MM.1S (cell line): ENCODE measurements around the gene PRMT9.

Source experiments
- DNase-seq: peaks from one replicate; pipeline ENCODE4 v3.0.0-alpha.2; 2015
- H2AFZ ChIP-seq: fragments of 300-600 bp; sonication (generic); 2 replicates; pipeline ENCODE4 v1.6.0; 2016; ENCODE audit warnings: antibody characterized with exemption, low read length
- H3F3A ChIP-seq: fragments of 300-600 bp; sonication (generic); 2 replicates; pipeline ENCODE4 v1.6.1; 2016; ENCODE audit warnings: mild to moderate bottlenecking, antibody characterized with exemption, low read length, moderate library complexity, mixed read lengths; ENCODE audit not compliant: insufficient read depth
- H3K27ac ChIP-seq: fragments of 300-600 bp; sonication (generic); 2 replicates; pipeline ENCODE4 v1.5.1; 2016; ENCODE audit warnings: mild to moderate bottlenecking, low read length
- H3K27me3 ChIP-seq: fragments of 300-600 bp; sonication (generic); replicated peaks from 2 replicates; pipeline ENCODE4 v1.6.0; 2016; ENCODE audit warnings: low read length; ENCODE audit not compliant: insufficient read depth
- H3K36me3 ChIP-seq: fragments of 300-600 bp; sonication (generic); replicated peaks from 2 replicates; pipeline ENCODE4 v1.6.1; 2016; ENCODE audit warnings: mild to moderate bottlenecking, low read length, mixed read lengths; ENCODE audit not compliant: insufficient read depth
- H3K4me1 ChIP-seq: fragments of 300-600 bp; sonication (generic); 2 replicates; pipeline ENCODE4 v1.6.1; 2016; ENCODE audit warnings: low read length, mixed read lengths
- H3K4me2 ChIP-seq: fragments of 300-600 bp; sonication (generic); 2 replicates; pipeline ENCODE4 v1.6.0; 2016; ENCODE audit warnings: low read depth, low read length
- H3K4me3 ChIP-seq: fragments of 300-600 bp; sonication (generic); 2 replicates; pipeline ENCODE4 v1.5.1; 2016; ENCODE audit warnings: low read length, mixed read lengths
- H3K79me2 ChIP-seq: fragments of 300-600 bp; sonication (generic); 2 replicates; pipeline ENCODE4 v1.6.1; 2016; ENCODE audit warnings: mixed run types, low read length, mixed read lengths
- H3K9ac ChIP-seq: fragments of 300-600 bp; sonication (generic); 2 replicates; pipeline ENCODE4 v1.6.1; 2016; ENCODE audit warnings: low read length, mixed read lengths
- H3K9me2 ChIP-seq: fragments of 300-600 bp; sonication (generic); replicated peaks from 2 replicates; pipeline ENCODE4 v1.6.1; 2016; ENCODE audit warnings: mild to moderate bottlenecking, low read length, mixed read lengths; ENCODE audit not compliant: insufficient read depth
- H3K9me3 ChIP-seq: fragments of 300-600 bp; sonication (generic); replicated peaks from 2 replicates; pipeline ENCODE4 v1.6.1; 2016; ENCODE audit warnings: mild to moderate bottlenecking, low read length, mixed read lengths; ENCODE audit not compliant: insufficient read depth
- H4K20me1 ChIP-seq: fragments of 300-600 bp; sonication (generic); 2 replicates; pipeline ENCODE4 v1.6.1; 2016; ENCODE audit warnings: mild to moderate bottlenecking, low read length, moderate library complexity, mixed read lengths; ENCODE audit not compliant: insufficient read depth
- EZH2 ChIP-seq: fragments of 300-600 bp; sonication (generic); optimal IDR thresholded peaks from 2 replicates; pipeline ENCODE3; 2017; ENCODE audit warnings: low read depth, mild to moderate bottlenecking, antibody characterized with exemption, low read length, mixed read lengths
- EZH2phosphoT487 ChIP-seq: fragments of 300-600 bp; sonication (generic); IDR thresholded peaks from 2 replicates; pipeline ENCODE4 v1.6.1; 2018; ENCODE audit warnings: antibody characterized with exemption, low read length
- TF ChIP-seq, protein P1 (sequence below): fragments of 300-600 bp; sonication (generic); IDR thresholded peaks from 2 replicates; pipeline ENCODE4 v1.5.1; 2016; ENCODE audit warnings: antibody characterized with exemption, low read length, mixed read lengths

Gene PRMT9

GRCh38 chr4:147638942-147639341 lies 45.0 kb downstream of the PRMT9 start:
- H3K27ac ChIP-seq: no peak overlapping the region
- no peak overlapping the region for H2AFZ ChIP-seq
- H3K4me2 ChIP-seq: no peak overlapping the region
- peaks cover 7% of the 10 kb centered on the region; the same call in 1 of the 2 replicates for H3K36me3 ChIP-seq
- no peaks in the 10 kb centered on the region for H3K9me3 ChIP-seq
- no peak overlapping the region for H3K4me3 ChIP-seq
- H3K79me2 ChIP-seq: no peaks in the 10 kb centered on the region
- H4K20me1 ChIP-seq: no peaks in the 10 kb centered on the region
- no peaks in the 10 kb centered on the region for H3K4me1 ChIP-seq
- TF ChIP-seq EZH2phosphoT487: no peak
- TF ChIP-seq, protein P1, sequence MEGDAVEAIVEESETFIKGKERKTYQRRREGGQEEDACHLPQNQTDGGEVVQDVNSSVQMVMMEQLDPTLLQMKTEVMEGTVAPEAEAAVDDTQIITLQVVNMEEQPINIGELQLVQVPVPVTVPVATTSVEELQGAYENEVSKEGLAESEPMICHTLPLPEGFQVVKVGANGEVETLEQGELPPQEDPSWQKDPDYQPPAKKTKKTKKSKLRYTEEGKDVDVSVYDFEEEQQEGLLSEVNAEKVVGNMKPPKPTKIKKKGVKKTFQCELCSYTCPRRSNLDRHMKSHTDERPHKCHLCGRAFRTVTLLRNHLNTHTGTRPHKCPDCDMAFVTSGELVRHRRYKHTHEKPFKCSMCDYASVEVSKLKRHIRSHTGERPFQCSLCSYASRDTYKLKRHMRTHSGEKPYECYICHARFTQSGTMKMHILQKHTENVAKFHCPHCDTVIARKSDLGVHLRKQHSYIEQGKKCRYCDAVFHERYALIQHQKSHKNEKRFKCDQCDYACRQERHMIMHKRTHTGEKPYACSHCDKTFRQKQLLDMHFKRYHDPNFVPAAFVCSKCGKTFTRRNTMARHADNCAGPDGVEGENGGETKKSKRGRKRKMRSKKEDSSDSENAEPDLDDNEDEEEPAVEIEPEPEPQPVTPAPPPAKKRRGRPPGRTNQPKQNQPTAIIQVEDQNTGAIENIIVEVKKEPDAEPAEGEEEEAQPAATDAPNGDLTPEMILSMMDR: no peak
- no peak for TF ChIP-seq EZH2
- no peaks in the 10 kb centered on the region for H3F3A ChIP-seq
- no peak overlapping the region for H3K9ac ChIP-seq
- no peak for DNase-seq
- no peaks in the 10 kb centered on the region for H3K9me2 ChIP-seq
- H3K27me3 ChIP-seq: no peaks in the 10 kb centered on the region

- no peak overlapping the region for H3K27ac ChIP-seq
- no peaks in the 10 kb centered on the region for H3F3A ChIP-seq
- no peaks in the 10 kb centered on the region for H3K4me1 ChIP-seq
- H3K27me3 ChIP-seq: no peaks in the 10 kb centered on the region
- TF ChIP-seq EZH2 (no peak), EZH2phosphoT487 (no peak)
- TF ChIP-seq, protein P1: no peak
- H3K36me3 ChIP-seq: peaks cover 7% of the 10 kb centered on the region; the same call in 1 of the 2 replicates
- H4K20me1 ChIP-seq: no peaks in the 10 kb centered on the region
- H3K4me3 ChIP-seq: no peak overlapping the region
- no peak overlapping the region for H3K9ac ChIP-seq
- H3K79me2 ChIP-seq: no peaks in the 10 kb centered on the region
- H3K9me3 ChIP-seq: no peaks in the 10 kb centered on the region
- DNase-seq: no peak
- no peak overlapping the region for H3K4me2 ChIP-seq
- H3K9me2 ChIP-seq: no peaks in the 10 kb centered on the region
- no peak overlapping the region for H2AFZ ChIP-seq
Measured at GRCh38 chr4:147638365-147638764, 45.6 kb downstream of the PRMT9 start.

- peaks cover 7% of the 10 kb centered on the region; the same call in 1 of the 2 replicates for H3K36me3 ChIP-seq
Measured at GRCh38 chr4:147635348-147635747, 48.6 kb downstream of the PRMT9 start.

More at GRCh38 chr4:147635348-147635747, 48.6 kb downstream of the PRMT9 start:
- H3K9me2 ChIP-seq: no peaks in the 10 kb centered on the region
- H2AFZ ChIP-seq: no peak overlapping the region
- no peak overlapping the region for H3K4me3 ChIP-seq
- no peaks in the 10 kb centered on the region for H3K79me2 ChIP-seq
- no peak overlapping the region for H3K27ac ChIP-seq
- TF ChIP-seq EZH2phosphoT487: no peak
- TF ChIP-seq EZH2: no peak
- TF ChIP-seq, protein P1: no peak
- no peaks in the 10 kb centered on the region for H3K27me3 ChIP-seq
- no peak for DNase-seq
- H3K4me1 ChIP-seq: no peaks in the 10 kb centered on the region
- H4K20me1 ChIP-seq: no peaks in the 10 kb centered on the region
- no peak overlapping the region for H3K4me2 ChIP-seq
- H3K9me3 ChIP-seq: no peaks in the 10 kb centered on the region
- no peaks in the 10 kb centered on the region; the same call in 1 of the 2 replicates for H3F3A ChIP-seq
- H3K9ac ChIP-seq: no peak overlapping the region
